Coronary artery (tissue), 2 donors: ENCODE measurements around the gene TBCK.

ENCODE experiments used
- DNase-seq: peaks from one replicate; pipeline ENCODE4 v3.0.0-alpha.2; 2017; ENCODE audit warnings: low spot score
- H3K27ac ChIP-seq, 2 donors: fragments of 200-600 bp; sonication (generic); one replicate each; pipeline ENCODE4 v1.5.1; 2016 to 2019
- H3K4me3 ChIP-seq: fragments of 200-600 bp; sonication (generic); 2 replicates; pipeline ENCODE4 v1.5.1; 2016; ENCODE audit warnings: mild to moderate bottlenecking, moderate library complexity
- TF ChIP-seq, protein P1 (sequence below): fragments of 200-600 bp; sonication (generic); IDR thresholded peaks from one replicate; pipeline ENCODE4 v1.5.1; 2019; ENCODE audit warnings: antibody characterized with exemption

Gene TBCK

DNA sequence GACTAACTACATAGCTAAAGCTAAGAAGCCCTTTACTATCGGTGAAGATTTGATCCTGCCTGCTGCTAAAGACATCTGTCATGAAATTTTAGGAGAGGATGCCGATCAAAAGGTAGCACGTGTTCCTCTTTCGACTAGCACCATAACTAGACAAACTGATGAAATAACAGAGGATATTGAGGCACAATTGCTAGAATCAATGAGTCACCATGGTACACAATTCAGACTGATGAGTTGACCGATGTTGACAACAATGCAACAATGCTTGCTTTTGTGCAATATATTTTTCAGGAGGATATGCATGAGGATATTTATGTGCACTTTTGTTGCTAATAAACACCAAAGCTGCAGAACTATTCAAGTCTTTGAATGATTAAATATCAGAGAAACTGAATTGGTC is 24.3 kb downstream of the TBCK start:
- H3K27ac ChIP-seq = no peak overlapping the region
- TF ChIP-seq, protein P1, sequence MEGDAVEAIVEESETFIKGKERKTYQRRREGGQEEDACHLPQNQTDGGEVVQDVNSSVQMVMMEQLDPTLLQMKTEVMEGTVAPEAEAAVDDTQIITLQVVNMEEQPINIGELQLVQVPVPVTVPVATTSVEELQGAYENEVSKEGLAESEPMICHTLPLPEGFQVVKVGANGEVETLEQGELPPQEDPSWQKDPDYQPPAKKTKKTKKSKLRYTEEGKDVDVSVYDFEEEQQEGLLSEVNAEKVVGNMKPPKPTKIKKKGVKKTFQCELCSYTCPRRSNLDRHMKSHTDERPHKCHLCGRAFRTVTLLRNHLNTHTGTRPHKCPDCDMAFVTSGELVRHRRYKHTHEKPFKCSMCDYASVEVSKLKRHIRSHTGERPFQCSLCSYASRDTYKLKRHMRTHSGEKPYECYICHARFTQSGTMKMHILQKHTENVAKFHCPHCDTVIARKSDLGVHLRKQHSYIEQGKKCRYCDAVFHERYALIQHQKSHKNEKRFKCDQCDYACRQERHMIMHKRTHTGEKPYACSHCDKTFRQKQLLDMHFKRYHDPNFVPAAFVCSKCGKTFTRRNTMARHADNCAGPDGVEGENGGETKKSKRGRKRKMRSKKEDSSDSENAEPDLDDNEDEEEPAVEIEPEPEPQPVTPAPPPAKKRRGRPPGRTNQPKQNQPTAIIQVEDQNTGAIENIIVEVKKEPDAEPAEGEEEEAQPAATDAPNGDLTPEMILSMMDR = no peak
- H3K4me3 ChIP-seq = no peak overlapping the region
- DNase-seq = no peak

DNA sequence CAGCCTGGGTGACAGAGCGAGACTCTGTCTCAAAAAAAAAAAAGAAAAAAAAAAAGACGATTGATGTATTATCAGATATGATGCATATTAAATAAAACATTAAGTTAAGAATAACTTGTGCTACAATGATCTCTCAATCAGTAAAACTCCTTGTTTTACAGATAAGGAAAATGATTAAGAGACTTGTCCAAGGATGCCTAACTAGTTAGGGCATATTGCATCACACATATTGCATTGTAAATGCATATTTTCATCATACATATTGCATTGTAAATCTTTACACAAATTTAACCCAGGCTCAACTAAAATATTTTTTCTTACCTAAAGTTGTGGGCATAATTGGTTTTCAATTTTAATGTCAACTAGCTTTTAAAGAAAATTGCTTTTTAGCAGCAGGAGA is 26.3 kb downstream of the TBCK start:
- no peak for DNase-seq
- TF ChIP-seq, protein P1 = no peak
- H3K4me3 ChIP-seq = no peak overlapping the region
- no peak overlapping the region for H3K27ac ChIP-seq

DNA sequence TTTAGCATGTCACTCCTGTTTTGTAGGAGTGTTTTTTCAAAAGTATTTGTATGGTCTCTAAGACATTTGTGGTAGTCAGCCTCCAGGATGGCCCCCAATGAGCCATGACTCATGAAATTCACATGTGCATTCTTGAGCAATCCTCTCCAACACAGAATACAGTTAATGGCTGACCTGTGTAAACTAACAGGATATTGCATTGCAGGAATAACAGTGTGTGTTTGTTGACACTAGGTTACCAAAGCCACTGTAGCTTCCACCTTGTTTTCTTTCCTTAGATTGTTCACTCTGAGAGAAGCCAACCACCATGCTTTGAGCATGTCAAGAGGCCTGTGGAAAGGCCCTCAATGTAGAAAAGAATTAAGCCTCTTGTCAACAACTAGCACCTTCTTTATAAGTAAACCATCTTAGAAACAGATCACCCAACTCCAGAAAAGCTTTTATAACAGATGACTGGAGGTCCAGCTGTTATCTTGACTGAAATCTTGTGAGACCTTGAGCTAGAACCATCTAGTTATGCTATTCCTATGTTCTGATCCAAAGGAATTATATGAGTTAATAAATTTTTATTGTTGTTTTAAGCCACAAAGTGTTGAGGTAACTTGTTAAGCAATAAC is 28.5 kb downstream of the TBCK start:
- Histone ChIP-seq H3K27ac (no peak overlapping the region), H3K4me3 (no peak overlapping the region)
- no peak for DNase-seq
- TF ChIP-seq, protein P1 = no peak

DNA sequence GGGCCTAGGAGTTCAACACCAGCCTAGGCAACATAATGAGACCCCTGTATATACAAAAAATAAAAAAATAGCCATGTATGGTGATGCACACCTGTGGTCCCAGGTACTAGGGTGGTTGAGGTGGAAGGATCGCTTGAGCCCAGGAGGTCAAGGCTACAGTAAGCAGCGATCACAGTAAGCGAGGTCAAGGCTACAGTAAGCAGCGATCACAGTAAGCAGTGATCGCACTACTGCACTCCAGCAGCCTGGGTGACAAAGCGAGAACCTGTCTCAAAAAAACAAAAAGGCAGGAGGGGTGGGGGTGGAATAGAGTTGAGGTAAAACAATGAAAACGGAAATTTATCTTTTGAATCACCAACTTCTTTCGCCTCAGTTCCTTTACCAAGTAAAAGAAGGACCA is 29.4 kb downstream of the TBCK start:
- Histone ChIP-seq H3K27ac (no peak overlapping the region), H3K4me3 (no peak overlapping the region)
- TF ChIP-seq, protein P1 = no peak
- DNase-seq = no peak

DNA sequence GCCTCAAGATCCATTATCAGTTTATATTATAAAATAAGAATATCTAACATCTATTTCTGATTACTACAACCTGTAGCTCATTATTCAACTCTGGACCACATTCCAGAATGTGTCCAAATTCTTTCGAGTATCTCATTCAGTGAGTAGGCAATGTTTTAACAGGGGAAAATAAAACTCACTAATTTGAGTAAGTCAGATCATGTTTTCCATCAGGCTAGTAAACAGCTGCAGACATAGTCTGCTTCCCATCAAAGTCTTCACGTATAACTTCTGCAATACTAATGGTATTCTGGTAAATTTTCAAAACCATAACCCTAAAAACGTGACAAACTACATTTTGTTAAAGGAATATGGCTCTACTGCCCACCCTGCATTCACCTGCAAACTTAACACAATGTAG is 31.8 kb downstream of the TBCK start:
- DNase-seq = no peak
- Histone ChIP-seq H3K4me3 (no peak overlapping the region), H3K27ac (no peak overlapping the region)
- TF ChIP-seq, protein P1 = no peak

DNA sequence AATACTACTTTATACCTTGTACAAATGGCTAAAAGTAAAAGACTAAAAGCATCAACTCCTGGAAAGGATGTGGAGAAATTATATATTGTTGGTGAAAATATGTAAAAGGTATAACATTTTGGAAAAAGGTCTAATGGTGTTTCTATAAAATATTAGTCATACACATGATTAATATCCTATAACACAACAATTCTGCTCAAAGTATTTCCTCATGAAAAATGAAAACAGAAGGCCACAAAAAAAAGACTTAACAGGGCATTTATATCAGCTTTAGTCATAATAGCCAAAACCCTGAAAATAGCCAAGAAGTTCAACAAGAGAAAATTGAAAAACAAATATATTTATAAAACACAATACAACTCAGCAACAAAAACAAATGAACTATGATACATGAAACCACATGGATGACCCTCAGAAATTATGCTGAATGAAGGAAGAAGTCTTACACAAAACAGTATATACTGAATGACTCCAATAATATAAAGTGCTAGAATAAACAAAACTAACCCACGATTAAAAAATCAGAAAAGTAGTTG is 38.8 kb downstream of the TBCK start:
- no peak for DNase-seq
- H3K4me3 ChIP-seq = no peak overlapping the region
- H3K27ac ChIP-seq = no peak overlapping the region
- TF ChIP-seq, protein P1 = no peak

DNA sequence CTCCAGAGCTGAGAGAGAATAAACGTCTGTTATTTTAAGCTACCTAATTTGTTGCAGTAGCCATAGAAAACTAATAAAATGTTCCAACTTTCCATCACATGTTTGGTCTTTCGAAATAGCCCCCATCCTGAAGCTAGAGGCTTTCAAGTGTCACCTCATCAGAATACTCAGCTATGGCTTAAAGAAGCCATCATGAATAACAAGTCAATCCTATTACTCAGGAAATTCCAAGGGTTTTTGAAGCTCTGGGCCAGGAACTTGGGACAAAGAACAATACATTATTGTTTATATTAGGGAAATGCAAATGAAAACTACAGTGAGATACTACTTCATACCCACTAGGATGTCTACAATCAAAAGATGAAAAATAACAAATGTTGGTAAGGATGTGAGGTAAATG is 42.2 kb downstream of the TBCK start:
- no peak for DNase-seq
- Histone ChIP-seq H3K27ac (no peak overlapping the region), H3K4me3 (no peak overlapping the region)
- TF ChIP-seq, protein P1 = no peak
